OCI-LY3 (cell line): ENCODE measurements around the gene ARL3.

Experiments used
- EZH2phosphoT487 ChIP-seq: fragments of 200-600 bp; shearing (Covaris generic); IDR thresholded peaks from 2 replicates; pipeline ENCODE4 v1.6.1; 2018; ENCODE audit warnings: antibody characterized with exemption, mixed run types, low read depth
- TF ChIP-seq, protein P1 (sequence below): fragments of 200-600, 300-600 bp; sonication (generic); IDR thresholded peaks from 2 replicates; pipeline ENCODE4 v1.5.1; 2014; ENCODE audit warnings: antibody characterized with exemption, low read length, low read depth

DNA sequence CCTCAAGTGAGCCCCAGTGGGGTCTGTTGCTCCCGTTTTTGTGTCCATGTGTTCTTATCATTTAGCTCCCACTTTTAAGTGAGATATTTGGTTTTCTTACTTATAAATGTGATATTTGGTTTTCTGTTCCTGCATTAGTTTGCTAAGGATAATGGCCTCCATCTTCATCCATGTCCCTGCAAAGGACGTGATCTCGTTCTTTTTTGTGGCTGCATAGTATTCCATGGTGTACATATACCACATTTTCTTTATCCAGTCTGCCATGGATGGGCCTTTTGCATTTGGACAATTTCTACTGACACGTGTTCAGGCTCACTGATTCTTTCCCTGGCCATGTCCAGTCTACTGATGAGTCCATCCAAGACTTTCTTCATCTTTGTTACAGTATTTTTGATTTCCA, 9.8 kb upstream of the ARL3 start:
- TF ChIP-seq, protein P1, sequence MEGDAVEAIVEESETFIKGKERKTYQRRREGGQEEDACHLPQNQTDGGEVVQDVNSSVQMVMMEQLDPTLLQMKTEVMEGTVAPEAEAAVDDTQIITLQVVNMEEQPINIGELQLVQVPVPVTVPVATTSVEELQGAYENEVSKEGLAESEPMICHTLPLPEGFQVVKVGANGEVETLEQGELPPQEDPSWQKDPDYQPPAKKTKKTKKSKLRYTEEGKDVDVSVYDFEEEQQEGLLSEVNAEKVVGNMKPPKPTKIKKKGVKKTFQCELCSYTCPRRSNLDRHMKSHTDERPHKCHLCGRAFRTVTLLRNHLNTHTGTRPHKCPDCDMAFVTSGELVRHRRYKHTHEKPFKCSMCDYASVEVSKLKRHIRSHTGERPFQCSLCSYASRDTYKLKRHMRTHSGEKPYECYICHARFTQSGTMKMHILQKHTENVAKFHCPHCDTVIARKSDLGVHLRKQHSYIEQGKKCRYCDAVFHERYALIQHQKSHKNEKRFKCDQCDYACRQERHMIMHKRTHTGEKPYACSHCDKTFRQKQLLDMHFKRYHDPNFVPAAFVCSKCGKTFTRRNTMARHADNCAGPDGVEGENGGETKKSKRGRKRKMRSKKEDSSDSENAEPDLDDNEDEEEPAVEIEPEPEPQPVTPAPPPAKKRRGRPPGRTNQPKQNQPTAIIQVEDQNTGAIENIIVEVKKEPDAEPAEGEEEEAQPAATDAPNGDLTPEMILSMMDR: no peak
- TF ChIP-seq EZH2phosphoT487: no peak
